Sciatic nerve (tissue), 2 donors: ENCODE results near the gene CHRNG. TPM values are rescaled to one million over a fixed set of nuclear protein-coding genes. Genes with fewer than 3 reads are reported as not detected.
"Not testable (repeated sequence)": the region's sequence is repeated elsewhere in the genome, so short reads cannot be mapped to it uniquely, and the experiment has no call there.

Source experiments
- ATAC-seq: fragments of 200-7000 bp; cut with Tn5 transposase; one replicate; pipeline ENCODE4 v1.9.1; 2020; ENCODE audit warnings: mild to moderate bottlenecking, moderate library complexity
- DNase-seq: peaks from one replicate; pipeline ENCODE4 v3.0.0-alpha.2; 2020; ENCODE audit warnings: low spot score
- intact Hi-C: fragments of 100-400 bp; cut with DNase I; formaldehyde crosslinking; loops from one replicate; pipeline ENCODE4 v1.14.2; 2022
- total RNA-seq: library from RNA; stranded (reverse); fragmentation: NEBNext Ultra II Directional; extraction: Animal tissue kit (Norgen Biotek cat#: 25700); gene quantifications from one replicate; pipeline ENCODE4 v1.2.1, GENCODE V29; 2021
- donor health status: DM: no; HTN: no; CAD: no.
- donor health status: DM: no; HTN: no; CAD: no.

The CHRNG gene
- total RNA-seq, 1 donor from 2014 or later, result not detected

DNA sequence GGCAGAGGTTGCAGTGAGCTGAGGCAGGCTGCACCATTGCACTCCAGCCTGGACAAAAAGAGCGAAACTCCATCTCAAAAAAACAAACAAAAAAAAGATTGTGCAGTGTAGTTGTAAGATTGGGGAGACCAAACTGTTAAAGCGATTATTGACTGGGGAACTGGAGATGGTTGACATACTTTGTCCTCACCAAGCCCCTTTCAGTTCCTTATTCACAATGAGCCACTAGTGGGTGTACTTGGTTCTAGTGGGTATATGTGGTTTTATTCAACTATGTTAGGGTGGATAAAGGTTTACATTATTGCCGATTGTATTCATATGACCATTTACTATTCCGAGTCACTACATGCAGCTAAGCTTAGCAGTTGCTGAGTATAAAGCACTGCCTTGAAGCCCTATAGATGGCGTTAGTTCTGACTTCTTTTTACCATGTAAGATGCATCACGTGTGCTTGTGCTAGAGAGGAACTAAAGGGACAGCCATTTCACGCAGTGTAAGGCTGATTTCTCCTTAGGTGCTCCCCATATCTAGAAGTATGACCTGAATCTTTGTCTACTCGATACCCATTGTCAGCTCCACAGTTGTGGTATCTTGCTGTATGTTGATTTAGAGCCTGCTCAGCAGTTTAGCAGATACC, 23.1 kb downstream of the CHRNG start:
- DNase-seq, result no peak
- ATAC-seq, result no peak
- intact Hi-C loops, result no loop called here

DNA sequence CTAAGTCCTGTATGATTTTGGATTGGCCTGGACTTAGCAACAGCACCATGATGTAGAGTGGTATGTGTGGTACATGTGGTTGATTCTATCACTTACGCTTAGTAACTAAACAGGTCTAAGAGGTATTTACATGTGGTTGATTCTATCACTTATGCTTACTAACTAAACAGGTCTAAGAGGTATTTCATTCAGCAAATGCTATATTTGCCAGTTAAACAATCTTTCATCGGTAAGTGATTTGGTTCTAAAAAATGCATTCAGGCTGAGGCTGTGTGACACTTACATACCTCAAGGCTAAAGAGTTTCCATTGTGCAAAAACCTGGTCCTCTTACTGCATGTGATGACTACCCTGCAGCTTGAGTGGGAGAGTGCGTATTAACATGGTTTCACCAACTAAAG, 24.1 kb downstream of the CHRNG start:
- ATAC-seq (no peak), DNase-seq (no peak)
- intact Hi-C loops, result no loop called here

DNA sequence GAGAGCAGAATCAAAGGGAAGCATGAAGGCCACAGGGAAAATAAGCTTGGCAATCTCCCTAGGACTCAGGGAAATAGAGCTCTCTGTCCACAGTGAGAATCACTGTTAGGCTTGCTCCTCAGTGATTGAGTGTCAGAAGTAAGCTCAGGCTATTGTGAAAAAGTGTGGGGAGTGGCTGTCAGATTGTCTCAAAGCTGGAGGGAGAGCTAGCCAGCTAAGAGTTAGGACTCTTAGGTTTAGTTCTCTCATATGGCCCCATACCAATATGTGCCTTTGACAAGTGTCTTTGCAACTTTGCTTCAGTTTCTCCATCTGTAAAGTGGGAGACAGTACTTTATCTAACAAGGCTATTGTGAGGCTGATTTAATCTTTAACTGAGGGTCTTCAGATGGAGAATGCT, 28.2 kb downstream of the CHRNG start:
- DNase-seq, result no peak
- intact Hi-C loops, result no loop called here
- ATAC-seq, result no peak

DNA sequence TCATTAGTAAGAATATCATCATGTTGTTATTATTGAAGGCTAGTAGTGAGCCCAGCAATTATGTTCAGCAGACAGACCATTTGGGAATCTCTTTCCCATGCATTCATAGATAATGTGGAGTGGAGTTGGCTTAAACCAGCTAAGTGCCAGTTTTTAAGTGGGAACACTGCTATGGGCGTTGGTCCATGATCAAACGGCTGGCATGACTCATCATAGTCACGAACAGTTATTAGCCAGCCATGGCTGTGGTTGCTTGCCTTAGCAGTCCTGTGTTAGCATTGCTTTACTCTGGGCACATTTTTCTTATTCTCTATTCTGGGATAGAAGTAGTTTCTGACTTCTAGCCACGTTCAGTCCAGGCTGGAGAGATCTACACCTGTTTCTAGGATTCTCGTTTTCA, 28.7 kb downstream of the CHRNG start:
- ATAC-seq, result no peak
- DNase-seq, result no peak
- intact Hi-C loops, result no loop called here

DNA sequence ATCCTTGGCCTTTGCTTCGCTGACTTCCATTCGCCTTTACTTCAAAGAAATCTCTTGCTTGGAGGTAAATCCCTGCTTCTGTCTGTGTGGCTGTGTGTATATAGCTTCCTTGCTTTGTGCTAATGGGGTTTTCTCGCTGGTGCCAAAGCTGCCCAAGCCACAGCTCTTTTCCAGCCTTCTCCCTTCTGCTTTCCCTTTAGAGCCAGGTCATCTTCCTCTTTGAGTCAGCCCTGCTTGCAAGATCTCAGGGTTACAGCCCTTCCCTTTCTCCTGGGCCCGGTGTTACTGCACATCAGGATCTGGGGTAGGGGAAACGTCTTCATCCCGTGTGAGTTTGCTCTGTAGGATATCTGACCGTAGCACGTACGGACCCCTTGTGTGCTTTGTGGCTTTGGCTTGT, 30.0 kb downstream of the CHRNG start:
- ATAC-seq (no peak), DNase-seq (no peak)
- intact Hi-C loops, result no loop called here

DNA sequence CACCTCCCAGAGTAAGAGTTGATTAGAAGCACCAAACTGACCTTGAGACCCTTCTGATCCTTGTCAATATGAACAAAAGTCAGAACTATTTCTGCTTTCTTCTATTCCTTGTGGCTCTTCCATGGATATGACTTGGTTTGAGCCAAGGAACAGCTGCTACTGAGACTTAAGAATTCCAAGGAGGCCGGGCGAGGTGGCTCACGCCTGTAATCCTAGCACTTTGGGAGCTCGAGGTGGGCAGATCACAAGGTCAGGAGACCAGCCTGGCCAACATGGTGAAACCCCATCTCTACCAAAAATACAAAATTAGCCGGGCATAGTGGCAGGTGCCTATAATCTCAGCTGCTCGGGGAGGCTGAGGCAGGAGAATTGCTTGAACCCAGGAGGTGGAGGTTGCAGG, 31.0 kb downstream of the CHRNG start:
- intact Hi-C loops, result loop anchor here (5.0 kb wide), 1 partner anchor 402 kb away; no protein-coding TSS in a partner anchor
- DNase-seq, ATAC-seq: not testable (repeated sequence)

DNA sequence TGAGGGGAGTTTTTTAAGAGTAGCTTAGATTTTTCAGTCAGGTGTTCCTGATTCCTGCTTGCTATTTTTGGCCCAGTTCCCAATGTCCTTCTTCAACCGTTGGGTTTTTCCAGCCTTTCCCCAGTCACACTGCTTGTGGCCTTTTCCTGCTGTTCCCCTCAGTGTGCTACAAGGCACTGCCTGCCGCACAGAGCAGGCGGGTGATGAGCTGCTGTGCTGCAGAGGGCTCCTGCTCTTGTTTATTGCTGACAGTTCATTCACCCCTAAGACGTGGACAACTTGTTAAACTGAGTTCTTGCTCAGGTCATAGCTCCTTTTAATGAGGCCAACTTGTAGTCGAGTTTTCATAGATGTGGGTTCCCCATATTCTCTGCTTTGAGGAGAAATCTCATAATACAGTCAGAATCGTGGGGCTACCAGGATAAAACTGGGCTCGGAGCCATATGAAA, 31.6 kb downstream of the CHRNG start:
- no peak for DNase-seq
- intact Hi-C loops, result loop anchor here (5.0 kb wide), 1 partner anchor 401 kb away; no protein-coding TSS in a partner anchor
- ATAC-seq, result no peak

DNA sequence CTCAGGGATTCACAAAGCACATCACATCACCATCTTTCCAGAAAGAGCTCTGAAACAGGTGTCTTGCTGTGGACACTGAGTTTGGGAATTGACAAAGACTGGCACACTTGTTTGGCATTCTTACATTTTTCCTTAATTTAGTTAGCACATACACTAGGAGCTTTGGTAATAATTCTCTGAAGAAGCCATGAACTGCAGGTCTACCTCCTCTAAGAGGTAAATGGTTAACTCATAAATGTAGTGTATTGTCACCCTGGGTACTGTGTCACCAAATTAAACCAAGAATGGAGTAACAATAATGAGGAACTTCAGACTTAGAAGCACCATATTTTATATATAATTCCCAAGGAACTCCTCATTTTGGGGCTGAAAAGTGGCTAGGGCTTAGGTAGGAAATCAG, 33.5 kb downstream of the CHRNG start:
- no peak for ATAC-seq
- intact Hi-C loops, result loop anchor here (5.0 kb wide), 1 partner anchor 399 kb away; no protein-coding TSS in a partner anchor

DNA sequence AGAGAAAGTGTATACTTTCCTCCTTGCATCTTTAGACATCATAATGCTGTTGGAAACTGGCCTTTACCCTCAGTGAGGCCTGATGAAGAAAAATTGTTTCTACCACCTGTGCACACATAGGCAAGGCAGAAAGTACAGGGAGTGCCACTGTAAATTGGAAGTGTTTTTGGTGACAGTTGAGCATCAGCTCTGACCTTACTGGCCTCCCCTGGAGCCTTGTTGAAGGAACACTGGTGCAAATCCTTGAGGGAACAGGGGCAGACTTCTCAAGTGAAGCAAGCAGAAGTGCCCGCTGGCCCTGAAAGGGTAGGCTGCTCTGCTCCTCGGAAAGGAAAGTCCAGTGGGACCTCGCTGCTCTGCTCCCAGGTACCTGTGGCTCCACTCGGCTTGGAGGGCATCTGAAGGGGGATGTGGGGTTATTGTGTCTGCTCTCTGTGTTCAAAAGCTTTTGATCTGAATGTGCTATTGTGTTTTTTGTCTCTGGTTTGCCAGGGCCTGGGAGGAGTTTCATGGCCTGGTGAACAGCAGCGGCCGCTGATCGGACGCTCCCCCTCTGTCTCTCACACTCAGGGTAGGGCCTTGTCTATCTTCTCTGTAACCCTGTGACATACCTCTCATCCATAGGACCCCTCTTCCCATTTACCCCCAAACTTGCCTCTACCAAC, 34.4 kb downstream of the CHRNG start:
- intact Hi-C loops, result loop anchor here (5.0 kb wide), 1 partner anchor 398 kb away; no protein-coding TSS in a partner anchor
- ATAC-seq (no peak), DNase-seq (no peak)

More for the DNA sequence above, 33.5 kb downstream of the CHRNG start:
- DNase-seq, result no peak

DNA sequence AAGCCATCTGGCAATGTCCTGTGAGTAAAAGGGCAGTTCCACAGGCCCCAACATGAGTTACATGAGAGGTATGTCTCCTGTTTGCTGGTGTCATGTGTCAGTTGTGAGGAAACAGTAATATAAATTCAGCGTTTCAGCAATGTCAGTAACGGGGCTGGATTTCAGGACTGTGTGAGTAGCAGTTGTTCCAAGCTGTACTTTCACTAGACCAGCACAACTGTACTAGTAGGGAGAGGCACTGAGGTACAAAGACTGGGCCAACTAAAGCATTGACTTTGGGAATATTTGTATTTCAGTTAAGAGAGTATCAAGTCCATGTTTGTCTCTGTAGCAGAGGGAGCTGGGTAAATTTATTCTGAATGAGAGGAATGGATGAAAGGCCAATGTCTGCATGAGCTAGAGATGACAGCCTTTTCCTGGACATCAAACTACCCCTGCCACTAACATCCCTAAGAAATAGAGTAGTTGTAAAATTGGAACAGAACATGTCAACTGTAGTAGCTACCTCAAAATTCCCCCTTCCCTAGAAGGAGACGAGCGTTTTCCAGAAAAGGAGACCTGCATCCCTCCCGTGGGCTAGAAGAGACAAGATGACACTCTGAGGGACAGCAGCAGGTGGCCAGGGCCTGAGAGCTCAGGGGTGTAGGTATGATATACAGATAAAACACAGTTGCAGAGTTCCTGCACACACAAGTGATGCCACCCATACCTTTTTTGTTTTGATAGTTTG, 35.3 kb downstream of the CHRNG start:
- DNase-seq (no peak), ATAC-seq (no peak)
- intact Hi-C loops, result loop anchor here (5.0 kb wide), 1 partner anchor 397 kb away; no protein-coding TSS in a partner anchor

DNA sequence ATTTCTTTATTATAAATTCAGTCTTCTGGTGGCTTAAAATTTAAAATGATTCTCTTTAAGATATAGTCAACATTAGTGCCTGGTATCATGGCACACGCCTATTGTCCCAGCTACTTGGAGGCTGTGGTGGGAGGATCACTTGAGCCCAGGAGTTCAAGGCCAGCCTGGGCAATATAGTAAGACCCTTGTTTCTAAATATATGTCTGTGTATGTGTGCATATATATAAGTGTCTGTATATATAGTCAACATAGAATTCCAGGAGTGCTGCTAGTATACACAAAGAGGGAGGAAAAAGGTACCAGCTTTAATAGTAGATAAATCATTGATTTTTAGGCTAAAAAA, 35.9 kb downstream of the CHRNG start:
- ATAC-seq (no peak), DNase-seq (no peak)
- intact Hi-C loops, result no loop called here

DNA sequence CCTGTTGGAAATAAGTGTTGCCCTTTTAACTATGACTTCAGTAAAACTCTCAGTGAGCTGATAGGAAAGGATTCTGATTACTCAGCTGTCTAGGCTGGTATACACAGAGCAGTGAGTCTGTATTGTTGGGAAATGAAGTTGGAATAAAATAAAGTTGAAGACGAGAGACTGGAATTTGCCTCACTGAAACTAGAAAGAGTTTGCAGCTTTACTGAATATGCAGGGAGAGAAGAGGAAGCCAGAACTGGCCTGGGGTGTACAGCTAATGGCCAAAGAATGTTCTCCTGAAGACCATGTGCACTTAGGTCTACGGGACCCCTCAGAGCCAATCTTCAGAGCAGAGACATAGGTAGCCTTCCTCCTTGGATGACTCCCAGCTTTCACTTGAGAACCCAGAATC, 37.5 kb downstream of the CHRNG start:
- intact Hi-C loops, result no loop called here
- ATAC-seq, result no peak
- no peak for DNase-seq

DNA sequence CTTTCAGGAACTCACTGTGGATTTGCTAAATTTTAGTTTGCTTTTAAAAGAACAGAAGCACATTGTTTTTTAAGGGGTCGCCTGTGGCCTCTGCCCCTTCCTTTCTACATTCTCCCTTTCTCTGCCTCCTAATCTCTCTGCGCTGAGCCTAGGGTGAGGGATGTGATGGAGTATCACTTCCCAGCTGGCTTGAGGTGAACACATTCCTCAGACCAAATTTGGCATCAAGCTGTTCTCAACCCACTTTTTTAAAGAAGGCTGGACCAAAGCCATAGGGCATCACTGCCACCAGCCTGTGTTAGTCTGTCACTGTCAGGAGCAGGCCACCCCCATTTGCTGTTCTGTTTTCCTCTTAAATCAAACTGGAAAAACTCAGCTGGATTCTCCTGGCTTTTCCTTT, 38.3 kb downstream of the CHRNG start:
- ATAC-seq, result no peak
- DNase-seq, result no peak
- intact Hi-C loops, result no loop called here

DNA sequence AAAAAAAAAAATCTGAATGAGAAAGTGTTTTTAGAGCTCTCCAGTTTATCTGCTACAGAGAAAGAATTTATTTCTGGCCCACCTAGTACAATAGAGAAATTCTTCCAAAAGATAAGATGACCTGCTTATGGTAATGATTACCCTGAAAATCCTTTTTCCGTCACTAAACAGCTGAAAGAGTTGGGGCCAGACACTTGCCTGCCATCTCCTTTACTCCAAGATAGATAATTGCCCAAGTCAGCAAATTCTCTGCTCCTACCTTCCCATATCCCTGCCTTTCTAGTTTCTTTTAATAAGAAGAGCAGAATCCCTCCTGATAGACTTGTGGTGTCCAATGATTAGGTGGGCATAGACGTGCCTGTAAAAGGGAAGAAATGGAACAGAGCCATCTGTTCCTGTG, 39.1 kb downstream of the CHRNG start:
- intact Hi-C loops, result no loop called here
- no peak for DNase-seq
- no peak for ATAC-seq

DNA sequence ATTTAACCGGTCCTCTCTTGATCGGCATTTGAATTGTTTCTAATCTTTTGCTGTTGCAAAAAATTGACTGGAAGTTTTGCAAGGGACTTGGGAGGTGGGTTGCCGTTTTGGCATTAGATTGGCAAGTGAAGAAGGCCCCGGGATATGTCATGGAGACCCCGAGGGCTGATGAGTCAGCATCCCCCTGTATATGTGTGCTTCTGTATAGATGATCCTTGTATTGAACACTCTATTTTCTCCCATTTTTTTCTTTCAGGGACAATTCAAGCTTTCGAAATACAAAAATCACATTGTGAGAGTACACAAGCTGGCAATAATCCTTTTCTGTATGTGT, 41.1 kb downstream of the CHRNG start:
- DNase-seq, result no peak
- intact Hi-C loops, result no loop called here
- ATAC-seq, result no peak

DNA sequence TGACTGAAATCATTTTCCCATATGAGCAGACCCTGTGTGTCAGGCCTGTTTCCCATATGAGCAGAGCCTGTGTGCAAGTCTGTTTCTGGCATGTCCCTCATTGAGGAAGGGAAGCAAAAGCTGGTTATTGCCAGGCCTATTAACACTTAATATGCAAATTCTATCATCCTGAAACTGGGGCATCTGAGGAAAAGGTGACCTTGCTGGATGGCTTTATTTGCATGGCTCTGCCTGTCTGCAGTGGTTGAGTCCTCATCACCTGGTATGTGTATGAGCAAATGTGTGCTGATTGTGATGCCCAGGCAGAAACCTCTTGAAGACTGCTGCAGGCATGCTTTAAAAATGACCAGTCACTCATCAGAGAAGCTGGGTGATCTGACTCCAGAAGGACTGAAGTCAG, 42.2 kb downstream of the CHRNG start:
- intact Hi-C loops, result no loop called here
- no peak for DNase-seq
- no peak for ATAC-seq

DNA sequence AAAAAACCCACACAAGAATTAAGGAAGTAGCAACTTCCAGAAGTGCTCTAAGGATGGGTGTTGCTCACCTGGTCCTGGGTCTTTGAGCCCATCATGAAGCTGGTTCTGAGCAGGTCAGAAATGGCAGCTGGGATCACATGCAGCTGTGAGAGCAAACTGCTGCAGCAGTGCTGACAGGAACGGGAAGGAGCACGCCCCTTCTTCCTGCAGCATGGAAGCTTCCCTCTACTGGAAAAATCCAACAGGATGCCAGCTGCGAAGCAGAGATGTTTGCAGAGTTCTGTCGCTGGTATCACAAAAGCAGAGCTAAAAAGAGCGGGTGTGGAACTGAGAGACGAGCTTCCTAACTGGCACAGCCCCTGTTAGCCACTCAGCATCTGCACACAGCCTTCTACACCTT, 44.7 kb downstream of the CHRNG start:
- DNase-seq, result no peak
- intact Hi-C loops, result no loop called here
- no peak for ATAC-seq

DNA sequence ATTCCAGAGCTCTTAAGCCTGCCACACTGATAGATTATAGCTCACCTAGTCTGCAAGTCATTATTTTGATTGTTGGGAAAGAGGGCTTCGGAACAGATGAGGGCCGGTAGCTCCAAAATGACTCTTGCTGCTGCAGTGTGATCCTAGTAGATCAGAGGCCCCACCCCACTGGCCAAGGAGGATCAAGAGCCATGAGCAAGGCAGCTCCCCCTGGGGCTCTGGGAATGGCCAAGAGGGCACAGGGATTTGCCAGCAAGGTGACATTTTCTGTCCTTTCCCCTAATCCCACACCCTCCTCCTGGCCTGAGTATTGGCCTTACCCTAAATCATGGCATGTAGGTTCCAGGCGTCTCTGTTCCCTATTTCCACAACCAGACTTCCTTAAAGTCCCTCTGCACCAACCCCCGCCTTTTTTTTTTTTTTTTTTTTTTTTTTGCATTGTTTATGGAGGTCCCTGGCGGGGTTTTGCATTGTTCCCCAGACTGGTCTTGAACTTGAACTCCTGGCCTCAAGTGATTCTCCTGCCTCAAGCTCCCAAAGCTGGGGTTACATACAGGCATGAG, 47.5 kb downstream of the CHRNG start:
- no peak for DNase-seq
- intact Hi-C loops, result no loop called here
- ATAC-seq, result no peak

DNA sequence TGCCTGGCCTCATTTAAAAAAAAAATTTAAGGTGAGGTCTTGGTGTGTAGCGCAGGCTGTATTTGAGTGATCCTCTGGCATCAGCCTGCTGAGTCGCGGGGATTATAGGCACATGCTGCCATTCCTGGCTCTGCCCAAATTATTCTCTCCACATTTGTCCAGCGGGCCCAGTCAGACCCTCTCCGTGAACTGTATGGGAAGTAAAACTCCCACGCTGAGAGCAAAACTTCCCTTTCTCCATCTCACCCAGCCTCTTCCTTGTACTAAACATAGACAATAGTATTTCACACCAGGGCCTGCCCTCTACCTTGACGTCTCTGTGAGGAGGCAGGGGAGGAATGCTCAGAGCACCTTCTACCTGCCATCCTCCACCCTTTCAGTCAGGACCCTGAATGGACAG, 48.0 kb downstream of the CHRNG start:
- DNase-seq (no peak), ATAC-seq (peak; percentile 15)
- intact Hi-C loops, result no loop called here

DNA sequence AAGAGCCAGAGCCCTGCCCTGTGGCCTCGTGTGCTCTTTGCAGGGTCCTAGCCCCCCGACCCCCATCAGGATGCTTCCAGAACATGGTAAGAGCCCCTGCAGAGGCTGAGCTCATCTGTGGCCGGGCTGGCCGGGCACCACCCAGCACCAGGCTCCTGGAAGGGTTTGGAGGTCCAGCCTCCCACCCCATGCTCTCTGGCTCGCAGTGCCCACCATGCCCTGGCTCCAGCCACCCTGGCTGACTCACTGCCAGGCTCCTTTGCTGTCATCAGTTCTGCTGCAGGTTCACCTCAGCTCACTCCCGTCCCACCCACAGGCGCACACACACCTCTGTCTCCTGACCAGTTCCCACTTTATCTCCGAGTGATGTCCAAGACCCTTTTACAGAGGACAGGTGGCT, 48.5 kb downstream of the CHRNG start:
- DNase-seq (no peak), ATAC-seq (peak; percentile 22)
- intact Hi-C loops, result no loop called here
